GM18507 (cell line): ENCODE results near the gene CLDN20.

Experiments used
- DNase-seq: peaks from one replicate; pipeline ENCODE4 v3.0.0; 2011; ENCODE audit warnings: low read depth; ENCODE audit not compliant: insufficient read length; ENCODE audit errors: extremely low spot score
- FAIRE-seq: peaks from 2 replicates; lab custom pipeline; 2011; peaks lifted over from hg19 to GRCh38; lab: Jason Lieb, UNC

Gene CLDN20

DNA sequence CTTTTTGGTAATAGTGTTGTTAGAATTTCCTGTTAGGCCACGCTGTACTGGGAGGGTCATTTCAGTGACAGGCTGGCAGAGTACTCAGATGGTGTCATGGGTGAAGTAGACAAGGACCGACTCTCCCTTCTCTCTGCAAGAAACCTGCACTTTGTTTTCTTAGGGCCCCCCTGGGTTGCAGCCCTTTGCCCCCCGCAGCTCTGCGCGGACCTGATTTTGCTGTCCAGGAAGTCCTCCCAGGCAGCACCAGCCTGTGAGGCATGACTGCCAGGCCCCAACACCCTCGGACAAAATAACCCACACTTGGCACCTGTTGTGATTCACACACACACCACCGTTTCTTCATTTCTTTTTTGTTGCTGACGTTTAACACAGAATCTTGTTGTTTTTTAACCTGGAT lies 21.8 kb upstream of the CLDN20 start:
- no peak for FAIRE-seq

DNA sequence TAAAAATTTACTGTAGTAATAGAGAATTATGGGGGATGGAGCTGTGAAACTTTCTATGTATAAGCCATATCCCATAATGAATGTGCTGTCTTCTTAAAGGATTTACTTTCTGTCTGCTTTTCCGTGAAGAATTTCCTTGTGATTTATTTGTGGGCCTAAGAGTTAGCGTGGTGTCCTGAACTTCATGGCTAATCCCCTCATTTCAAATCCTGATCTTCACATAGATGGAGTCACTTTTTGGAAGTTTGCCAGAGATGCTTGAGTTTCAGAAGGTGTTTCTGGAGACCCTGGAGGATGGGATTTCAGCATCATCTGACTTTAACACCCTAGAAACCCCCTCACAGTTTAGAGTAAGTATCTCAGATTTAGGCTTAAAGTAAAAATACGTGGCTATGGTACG lies 19.4 kb upstream of the CLDN20 start:
- FAIRE-seq: no peak
- DNase-seq: no peak

More for the DNA sequence above, 21.8 kb upstream of the CLDN20 start:
- DNase-seq: no peak

DNA sequence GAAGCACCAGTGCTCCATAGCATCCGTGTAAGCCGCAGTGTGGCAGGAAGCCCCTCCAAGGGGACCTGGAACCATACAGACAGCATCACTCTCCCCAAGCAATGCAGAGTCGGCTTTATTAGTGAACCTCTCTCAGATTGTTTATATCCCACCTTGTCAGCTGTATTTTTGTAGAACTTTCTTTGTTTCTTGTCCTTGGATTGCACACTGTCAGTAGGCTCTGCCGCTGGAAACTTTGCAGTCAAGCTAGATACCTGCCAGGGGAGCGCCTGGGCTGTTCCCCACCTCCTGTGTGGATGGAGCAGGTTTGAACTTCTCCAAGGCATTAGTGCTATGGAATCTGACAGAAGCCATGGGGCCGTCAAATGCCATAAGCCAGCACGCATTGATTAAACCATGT lies 18.6 kb upstream of the CLDN20 start:
- no peak for FAIRE-seq

DNA sequence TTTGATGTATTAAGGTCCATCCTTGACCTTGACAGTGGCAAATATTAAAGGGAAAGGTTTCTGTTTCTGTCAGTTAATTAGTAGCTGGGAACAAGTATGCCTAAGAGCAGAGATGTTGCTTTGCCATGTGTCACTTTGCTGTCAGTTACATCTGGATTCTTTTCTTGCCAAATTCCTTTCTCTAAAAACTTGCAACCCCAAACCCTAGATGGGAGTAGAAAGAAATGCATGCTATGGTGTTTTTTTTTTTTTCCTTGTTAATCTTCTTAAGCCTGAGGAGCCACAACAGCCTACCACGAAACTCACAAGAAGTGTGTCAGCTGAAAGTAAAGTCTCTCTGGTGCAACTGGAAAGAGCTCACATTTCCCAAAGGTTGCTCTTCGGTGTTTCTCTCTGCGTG lies 18.0 kb upstream of the CLDN20 start:
- FAIRE-seq: no peak

More for the DNA sequence above, 18.6 kb upstream of the CLDN20 start:
- DNase-seq: no peak

DNA sequence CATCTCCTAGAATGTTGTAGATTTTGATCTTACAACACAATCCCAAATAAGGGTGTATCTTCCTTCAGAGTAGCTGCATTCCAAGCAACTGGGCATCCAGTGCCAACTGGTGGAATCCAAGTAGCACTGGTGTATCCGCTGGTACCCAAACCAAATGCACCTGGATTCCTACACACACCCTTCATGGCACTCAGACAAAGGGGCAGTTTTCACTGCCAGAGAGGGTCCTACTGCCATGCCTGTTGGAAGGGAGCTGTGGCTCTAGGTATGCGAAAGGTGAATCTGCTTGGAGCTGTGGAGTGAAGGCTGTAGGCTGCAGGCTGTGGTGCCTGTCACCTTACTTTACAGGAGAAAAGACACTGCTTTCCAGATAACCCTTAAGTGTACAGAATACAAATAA lies 17.0 kb upstream of the CLDN20 start:
- no peak for FAIRE-seq

More for the DNA sequence above, 18.0 kb upstream of the CLDN20 start:
- no peak for DNase-seq

DNA sequence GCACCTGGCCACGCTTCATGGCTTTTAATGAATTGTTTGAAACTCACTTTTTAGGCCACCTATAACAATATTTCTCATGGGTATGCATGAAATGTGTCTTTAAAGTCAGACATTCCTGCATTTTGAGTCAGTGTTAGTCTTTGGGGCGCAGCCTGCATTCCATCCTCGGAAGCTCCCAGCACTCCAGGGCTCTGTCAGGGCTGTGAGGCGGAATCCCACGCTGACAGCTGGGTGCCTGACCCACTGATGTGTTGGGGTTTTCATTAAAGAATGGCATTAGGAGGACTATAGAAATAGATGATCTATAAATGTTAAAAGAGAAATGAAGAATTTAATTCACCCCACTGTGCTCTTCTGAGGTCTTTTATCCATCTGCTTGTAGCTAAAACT lies 16.2 kb upstream of the CLDN20 start:
- FAIRE-seq (no peak), DNase-seq (no peak)

More for the DNA sequence above, 17.0 kb upstream of the CLDN20 start:
- no peak for DNase-seq

DNA sequence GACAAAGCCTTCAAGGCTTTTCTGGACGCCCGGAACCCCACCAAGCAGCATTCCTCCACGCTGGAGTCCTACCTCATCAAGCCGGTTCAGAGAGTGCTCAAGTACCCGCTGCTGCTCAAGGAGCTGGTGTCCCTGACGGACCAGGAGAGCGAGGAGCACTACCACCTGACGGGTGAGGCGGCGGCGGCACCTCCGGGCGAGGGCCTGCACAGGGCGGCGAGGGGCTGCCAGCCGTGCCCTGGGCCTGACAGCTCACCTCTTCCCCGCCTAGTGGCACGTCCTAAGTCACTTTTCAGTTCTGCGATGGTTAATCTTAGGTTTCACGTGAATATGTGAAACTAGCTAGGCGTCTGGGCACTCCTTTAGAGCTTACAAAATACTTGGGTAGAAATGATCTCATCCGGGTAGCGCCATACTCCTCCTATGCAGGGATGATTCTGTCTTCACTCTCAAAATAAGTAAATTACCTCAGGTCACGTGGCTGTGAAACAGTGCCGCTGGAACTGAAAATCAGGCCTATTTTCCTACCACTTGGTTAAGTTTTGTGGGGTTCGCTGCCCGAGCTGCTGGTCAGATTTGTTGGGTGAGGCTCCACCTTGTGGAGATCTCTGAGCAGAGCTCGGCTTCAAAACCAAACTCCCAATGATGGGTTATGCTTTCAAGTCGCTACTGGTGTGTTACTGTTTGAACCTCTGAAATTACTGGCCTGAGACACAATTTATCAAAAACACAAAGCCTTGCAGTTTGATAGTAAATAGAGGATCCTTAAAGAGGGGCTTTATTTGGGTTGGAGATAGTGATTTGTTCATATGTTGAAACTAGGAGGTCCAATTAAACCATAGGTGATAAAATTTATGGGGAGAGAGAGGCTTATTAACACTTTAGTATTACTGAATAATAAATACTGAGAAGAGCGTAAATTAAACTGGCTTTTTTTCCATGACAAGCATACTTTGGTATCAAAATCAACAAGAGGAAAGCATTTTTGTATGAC lies 15.5 kb upstream of the CLDN20 start:
- FAIRE-seq (peak; percentile 74), DNase-seq (peak; percentile 39)

DNA sequence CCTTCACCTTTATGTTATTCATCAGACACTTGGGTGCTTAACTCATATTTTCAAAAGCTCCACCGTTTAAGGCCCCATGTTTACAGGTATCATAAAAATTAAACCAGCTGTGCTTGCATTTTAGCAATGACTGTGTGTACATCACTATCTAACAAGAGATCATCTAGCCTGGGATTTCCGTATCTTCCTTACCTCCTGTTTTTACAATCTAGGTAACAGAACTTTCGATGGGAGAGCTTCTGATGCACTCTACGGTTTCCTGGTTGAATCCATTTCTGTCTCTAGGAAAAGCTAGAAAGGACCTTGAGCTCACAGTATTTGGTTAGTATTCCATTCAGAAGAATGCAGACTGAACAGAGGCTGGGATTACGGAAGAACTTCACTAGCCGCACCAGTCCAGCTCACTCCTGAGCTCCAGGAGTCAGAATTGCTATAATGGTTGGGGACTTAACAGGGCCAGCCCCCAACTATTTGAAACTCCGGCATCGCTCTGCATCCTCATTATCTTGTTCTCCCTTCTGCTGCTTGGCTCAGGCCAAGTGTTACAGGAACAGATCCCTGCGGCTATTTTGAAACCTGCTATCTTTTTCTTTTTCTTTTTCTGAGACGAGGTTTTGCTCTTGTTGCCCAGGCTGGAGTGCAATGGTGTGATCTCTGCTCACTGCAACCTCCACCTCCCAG lies 13.0 kb upstream of the CLDN20 start:
- DNase-seq: no peak
- no peak for FAIRE-seq

DNA sequence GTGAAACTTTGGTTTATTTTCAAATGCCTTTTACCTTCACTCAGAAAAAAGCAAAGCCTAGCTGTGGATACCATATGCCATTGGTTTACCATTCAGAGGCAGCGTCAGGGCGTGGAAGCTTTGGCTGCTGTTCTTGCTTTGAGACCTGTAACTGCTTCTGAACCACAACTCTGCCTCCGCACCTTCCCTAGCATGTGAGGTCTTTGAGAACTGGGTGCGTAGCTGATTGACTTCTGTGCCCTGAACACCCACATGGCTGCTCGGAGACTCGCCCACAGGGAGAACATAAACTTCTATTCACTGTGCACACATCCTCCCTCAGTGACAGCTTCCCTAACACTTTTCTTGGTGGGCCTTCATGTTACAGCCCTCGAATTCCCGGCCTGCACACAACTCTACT lies 11.2 kb upstream of the CLDN20 start:
- FAIRE-seq: no peak
- no peak for DNase-seq

DNA sequence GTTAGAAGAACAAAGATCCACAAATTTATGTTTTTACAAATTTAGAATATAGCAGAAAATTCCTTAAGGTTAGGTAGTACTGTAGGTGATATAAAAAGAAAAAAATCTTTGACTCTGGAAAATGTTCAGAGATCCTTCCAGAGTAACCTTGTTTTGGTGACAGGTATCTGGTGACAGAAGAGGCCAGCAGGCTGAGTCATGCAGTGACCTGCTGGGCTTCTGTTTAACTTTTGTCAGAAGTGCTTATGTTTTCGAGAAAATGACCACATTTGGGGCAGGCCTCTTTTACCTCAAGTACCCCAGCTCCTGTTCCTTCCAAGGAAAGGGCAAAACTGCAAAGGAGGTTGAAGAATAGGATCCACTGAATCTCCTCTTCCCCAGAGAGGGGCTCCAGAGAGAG lies 10.5 kb upstream of the CLDN20 start:
- no peak for DNase-seq
- no peak for FAIRE-seq

DNA sequence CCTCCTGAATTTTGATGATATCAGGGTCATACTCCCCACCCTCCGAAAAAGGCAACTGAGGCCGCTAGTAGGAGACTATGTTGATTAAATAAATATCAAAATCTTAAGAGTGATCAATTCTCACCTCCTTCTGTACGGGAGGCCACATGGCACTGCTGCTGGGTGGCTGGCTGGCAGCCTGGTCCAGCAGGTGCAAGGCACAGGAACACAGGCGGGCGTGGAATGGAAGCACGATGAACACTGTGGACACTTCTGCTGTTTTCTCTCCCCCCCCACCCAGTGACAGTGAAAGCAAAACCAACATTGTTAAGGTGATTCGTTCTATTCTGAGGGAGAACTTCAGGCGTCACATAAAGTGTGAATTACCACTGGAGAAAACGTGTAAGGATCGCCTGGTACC lies 9.7 kb upstream of the CLDN20 start:
- DNase-seq (no peak), FAIRE-seq (no peak)

DNA sequence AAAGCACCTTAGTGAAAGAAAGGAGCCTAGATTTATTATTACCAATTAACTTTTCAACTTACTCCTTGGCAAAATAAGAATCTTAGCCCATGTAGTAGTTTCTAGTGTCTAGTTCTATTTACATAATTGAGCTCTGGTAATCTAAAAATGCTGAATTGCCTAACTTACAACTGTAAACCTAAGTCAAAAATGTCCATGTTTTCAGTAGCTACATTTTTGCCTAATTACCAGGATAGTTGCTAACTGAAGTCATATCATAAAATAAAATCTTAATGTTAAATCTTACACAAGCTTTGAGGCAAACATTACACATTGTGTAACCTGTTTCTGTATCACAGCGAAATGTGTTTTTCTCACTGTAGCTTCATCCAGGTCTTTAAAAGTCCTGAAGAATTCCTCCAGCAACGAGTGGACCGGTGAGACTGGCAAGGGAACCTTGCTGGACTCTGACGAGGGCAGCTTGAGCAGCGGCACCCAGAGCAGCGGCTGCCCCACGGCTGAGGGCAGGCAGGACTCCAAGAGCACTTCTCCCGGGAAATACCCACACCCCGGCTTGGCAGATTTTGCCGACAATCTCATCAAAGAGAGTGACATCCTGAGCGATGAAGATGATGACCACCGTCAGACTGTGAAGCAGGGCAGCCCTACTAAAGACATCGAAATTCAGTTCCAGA lies 7.6 kb upstream of the CLDN20 start:
- FAIRE-seq: no peak

DNA sequence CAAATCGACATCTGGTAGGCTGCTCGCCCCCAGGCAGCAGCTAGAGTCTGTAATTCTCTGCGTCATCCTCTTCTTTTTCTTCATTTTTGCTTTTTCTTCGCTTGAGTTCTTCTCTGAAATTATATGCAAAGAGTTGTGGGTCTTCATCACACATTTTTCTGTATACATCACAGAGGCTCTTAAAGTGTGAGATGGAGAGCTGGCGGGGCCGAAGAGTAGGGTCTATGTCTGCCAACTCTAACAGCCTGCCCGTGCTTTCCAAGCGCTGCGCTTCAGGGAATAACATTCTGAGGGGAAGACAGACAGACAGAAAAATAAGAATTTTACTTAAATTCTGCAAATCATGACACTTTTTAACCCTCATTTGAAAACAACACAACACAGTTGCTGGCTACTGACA lies 6.0 kb upstream of the CLDN20 start:
- no peak for DNase-seq
- FAIRE-seq: no peak

More for the DNA sequence above, 7.6 kb upstream of the CLDN20 start:
- DNase-seq: no peak

DNA sequence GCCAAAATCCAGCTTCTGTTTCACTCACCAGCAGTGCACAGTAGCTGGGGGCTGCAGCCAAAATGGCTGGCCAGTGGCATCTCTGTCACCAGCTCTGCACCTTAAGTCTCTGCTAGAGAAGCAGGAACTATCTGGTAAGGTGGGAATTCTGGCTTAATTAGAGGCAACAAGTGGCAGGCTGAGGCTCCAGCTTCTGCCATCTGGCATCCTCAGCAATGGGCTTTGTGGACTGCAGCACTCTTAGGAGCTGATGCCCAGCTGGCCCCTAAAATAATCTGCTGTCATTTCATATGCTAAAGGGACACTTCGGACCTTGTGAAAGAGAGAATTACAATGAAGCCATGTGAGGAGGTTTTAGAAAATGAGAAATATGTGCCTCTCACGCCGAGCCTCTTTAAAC lies 4.6 kb upstream of the CLDN20 start:
- DNase-seq (no peak), FAIRE-seq (no peak)

DNA sequence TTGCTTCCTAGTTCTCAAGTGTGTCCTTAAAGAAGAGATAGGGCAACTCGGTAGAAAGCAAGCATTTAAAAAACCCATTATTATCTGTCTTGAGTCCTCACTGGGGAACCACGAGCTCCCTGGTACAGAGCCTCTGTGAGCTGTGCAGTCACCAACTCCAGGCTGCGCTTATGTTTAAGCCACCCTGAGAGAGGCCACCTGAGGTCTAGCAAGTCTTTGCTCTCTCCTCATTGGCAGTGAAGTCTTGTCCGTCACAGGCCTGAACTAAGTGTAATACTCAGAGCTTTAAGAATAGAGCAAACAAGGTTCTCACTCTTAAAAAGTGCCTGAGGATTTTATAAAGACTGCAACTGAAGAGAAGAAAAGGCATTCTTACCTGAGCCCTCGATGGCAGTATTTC lies 3.9 kb upstream of the CLDN20 start:
- no peak for FAIRE-seq
- DNase-seq: no peak

DNA sequence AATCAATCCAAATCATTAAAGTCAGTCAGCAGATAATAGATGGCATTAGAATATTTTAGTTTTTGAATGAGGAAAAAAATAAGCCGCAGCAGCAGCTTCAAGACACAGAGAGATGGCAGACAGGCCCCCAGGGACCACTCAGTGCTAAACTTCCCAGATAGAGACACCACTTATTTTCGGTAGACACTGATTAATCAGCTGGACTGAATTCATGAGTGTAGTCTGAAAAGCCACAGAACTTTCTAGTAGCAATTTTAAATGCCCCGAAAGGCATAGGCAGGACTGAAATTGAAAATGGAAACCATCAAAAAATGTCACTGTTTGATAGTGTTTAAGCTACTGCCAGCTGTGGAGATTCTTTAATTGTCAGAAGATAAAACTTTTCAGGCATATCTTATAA lies 3.1 kb upstream of the CLDN20 start:
- FAIRE-seq (peak; percentile 44), DNase-seq (no peak)

DNA sequence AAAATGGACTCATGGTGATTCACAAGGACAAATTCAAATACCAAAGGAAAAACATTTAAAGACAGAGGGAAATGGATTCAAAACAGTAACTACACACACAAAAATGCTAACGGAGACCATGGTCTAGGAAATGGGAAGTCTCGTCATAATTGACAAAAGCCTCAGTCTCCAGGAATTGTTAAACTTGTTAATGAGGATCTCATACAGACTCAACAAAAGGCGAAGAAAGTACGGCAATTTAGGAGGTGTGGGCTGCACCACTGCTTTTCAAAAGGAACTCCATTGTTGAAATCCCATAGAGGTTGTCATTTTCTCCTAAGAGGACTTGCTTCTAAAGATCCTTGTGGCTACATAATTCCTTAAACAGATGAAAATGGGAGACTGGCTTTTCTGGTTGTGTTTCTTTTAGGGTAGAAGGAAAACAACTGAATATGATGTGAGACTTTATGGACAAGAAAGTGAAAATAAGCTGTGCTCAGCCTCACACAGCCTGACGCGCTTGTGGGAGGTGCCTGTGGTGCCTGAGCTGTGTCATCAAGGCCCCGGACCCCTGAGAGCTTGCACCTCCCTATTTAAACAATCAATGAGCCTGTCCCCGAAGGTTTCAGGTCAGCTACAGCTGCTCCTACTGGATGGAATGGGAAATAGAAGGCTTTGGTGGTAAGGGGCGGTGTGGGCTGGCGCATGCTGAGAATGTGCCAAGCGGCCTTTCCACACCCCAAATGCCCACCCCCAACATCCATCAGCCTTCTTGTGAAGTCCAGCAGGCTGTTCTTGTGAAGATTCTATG lies 2.5 kb upstream of the CLDN20 start:
- FAIRE-seq: no peak
- no peak for DNase-seq

DNA sequence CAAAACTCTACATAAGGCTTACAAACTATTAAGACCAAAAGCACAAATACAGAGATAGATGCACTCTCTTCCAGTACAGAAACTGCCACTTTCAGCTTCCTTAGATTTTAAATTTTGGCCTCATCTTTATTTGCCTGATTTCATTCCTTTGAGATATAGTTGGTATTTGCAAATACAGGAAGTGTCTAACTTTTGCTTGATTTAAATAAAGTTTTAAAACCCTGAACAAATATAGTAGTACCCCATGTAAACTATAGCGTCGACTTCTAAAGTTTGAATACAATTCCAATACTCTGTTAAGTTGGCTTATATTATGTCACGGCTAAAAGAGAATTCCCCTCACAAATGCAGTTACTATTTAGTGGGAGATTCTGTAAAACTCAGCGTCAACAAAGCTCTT lies 1.2 kb upstream of the CLDN20 start:
- no peak for DNase-seq
- no peak for FAIRE-seq

DNA sequence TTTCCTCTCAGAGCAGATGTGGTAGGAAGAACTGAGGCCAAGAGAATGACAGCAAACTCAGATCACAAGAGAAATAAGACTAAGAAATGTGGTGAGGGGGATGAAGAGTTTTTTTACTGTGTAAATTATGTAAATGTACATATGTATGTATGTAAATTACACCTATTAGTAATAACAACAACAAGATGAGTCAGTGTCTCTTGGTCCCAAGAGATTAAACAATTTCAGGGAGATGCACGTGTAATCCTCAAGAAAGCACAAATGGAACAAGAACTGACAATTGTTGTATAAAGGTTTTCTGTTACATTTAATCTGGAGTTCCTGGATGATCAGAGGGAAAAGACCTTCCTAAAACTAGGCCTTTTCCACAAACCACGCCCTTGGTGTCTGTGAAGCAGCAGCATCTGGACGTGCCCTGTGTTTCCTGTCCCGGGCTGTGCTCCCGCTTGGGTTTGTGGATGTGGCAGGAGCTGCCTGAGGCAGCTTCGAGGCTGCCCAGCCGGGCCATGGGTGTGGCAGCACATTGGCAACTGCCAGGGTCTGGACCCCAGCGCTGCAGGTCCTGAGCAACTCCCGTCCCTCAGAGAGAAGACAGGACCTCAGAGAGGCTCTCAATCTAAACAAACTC lies 994 bp downstream of the CLDN20 start:
- no peak for DNase-seq

More for the DNA sequence above, 994 bp downstream of the CLDN20 start:
- FAIRE-seq: no peak
